ENCODE data around the gene KCP. TPM values are rescaled to one million over a fixed set of nuclear protein-coding genes. Genes with fewer than 3 reads are reported as not detected.

The KCP gene
- total and polyA plus RNA-seq, 10 of the 15 experiments (the other 5 are each of a cell fraction or from before 2014, with no cell fraction given), result 0.05 to 7.8 (median 2.5) TPM

DNA sequence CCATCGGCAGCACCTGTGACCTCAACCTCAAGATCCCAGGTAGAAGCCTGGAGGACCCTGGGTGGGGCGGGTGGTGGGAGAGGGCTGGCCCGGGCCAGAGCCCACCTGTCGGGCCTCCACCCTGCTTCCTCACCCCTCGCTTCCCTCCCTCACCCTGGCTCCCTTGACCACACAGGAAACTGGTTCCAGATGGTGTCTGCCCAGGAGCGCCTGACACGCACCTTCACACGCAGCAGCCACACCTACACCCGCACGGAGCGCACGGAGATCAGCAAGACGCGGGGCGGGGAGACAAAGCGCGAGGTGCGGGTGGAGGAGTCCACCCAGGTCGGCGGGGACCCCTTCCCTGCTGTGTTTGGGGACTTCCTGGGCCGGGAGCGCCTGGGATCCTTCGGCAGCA is 56.7 kb downstream of the KCP start:
- RAD21 ChIA-PET (ENCODE audit: unreplicated experiment), result no interaction called here
- Histone ChIP-seq H2AFZ (ENCODE audit: control insufficient read depth, low read depth, low read length) (no peak overlapping the region), H3K4me3 (no peak overlapping the region), H3K79me2 (ENCODE audit: control insufficient read depth, insufficient read depth, low read length) (no peaks in the 10 kb centered on the region), H3K27me3 (replicated peaks in 1 of 2; ENCODE audit: control insufficient read depth in 2 of 2, insufficient read depth in 2 of 2, low read length in 1 of 2) (no peaks in the 10 kb centered on the region), H3K36me3 (ENCODE audit: control insufficient read depth in 2 of 2, insufficient read depth in 2 of 2, low read length in 1 of 2) (no peaks in the 10 kb centered on the region), H3K4me1 (ENCODE audit: control insufficient read depth, insufficient read depth, low read length) (no peaks in the 10 kb centered on the region), H3K4me2 (ENCODE audit: control insufficient read depth, insufficient read depth) (no peak overlapping the region), H4K20me1 (ENCODE audit: control insufficient read depth, insufficient read depth) (no peaks in the 10 kb centered on the region), H3K27ac (ENCODE audit: control insufficient read depth, insufficient read depth) (no peak overlapping the region), H3K9me3 (replicated peaks; ENCODE audit: control insufficient read depth, insufficient read depth, low read length) (no peaks in the 10 kb centered on the region), H3K9ac (ENCODE audit: control insufficient read depth, insufficient read depth, low read length) (no peak overlapping the region)
- in situ Hi-C loops (cut with MboI), result no loop called here
- DNase-seq (ENCODE audit: low read depth, low spot score) (no peak), FAIRE-seq (no peak), ATAC-seq (no peak)
- POLR2A ChIA-PET, result no interaction called here
- intact Hi-C loops (cut with micrococcal nuclease; ENCODE audit: unreplicated experiment), result no loop called here
- CTCF ChIA-PET, result no interaction called here
- WGBS (ENCODE audit: insufficient coverage, insufficient replicate concordance, low lambda C conversion rate, missing lambda C conversion rate), result 63% methylated on average over 23 of the region's 23 CpGs
- TF ChIP-seq CHD1 (IDR thresholded peaks at IDR 0.05; ENCODE audit: low read depth, low read length) (no peak), WRNIP1 (IDR thresholded peaks at IDR 0.05; ENCODE audit: borderline replicate concordance, low read depth, low read length) (no peak), NFIC (IDR thresholded peaks at IDR 0.05; ENCODE audit: low read depth, low read length) (no peak), RFX5 (IDR thresholded peaks at IDR 0.05; ENCODE audit: low read depth, low read length) (no peak), SUPT20H (IDR thresholded peaks at IDR 0.05; ENCODE audit: borderline replicate concordance, control insufficient read depth, low read depth, low read length) (no peak), ZZZ3 (IDR thresholded peaks at IDR 0.05; ENCODE audit: control insufficient read depth, insufficient read length, low read depth) (no peak), ZBED1 (IDR thresholded peaks at IDR 0.05; ENCODE audit: borderline replicate concordance) (no peak), HDAC6 (IDR thresholded peaks at IDR 0.05; ENCODE audit: unreplicated experiment) (no peak), MTA3 (IDR thresholded peaks at IDR 0.05; ENCODE audit: borderline replicate concordance, low read length) (no peak), RB1 (IDR thresholded peaks at IDR 0.05; ENCODE audit: borderline replicate concordance) (no peak), ZNF207 (IDR thresholded peaks at IDR 0.05; ENCODE audit: borderline replicate concordance) (no peak), PML (IDR thresholded peaks at IDR 0.05; ENCODE audit: low read length) (no peak), KDM1A (IDR thresholded peaks at IDR 0.05; ENCODE audit: borderline replicate concordance) (no peak), IKZF1 (conservative IDR thresholded peaks at IDR 0.05) (no peak), NRF1 (conservative IDR thresholded peaks at IDR 0.05; ENCODE audit: low read depth, low read length) (no peak)
- TF ChIP-seq, protein P1, sequence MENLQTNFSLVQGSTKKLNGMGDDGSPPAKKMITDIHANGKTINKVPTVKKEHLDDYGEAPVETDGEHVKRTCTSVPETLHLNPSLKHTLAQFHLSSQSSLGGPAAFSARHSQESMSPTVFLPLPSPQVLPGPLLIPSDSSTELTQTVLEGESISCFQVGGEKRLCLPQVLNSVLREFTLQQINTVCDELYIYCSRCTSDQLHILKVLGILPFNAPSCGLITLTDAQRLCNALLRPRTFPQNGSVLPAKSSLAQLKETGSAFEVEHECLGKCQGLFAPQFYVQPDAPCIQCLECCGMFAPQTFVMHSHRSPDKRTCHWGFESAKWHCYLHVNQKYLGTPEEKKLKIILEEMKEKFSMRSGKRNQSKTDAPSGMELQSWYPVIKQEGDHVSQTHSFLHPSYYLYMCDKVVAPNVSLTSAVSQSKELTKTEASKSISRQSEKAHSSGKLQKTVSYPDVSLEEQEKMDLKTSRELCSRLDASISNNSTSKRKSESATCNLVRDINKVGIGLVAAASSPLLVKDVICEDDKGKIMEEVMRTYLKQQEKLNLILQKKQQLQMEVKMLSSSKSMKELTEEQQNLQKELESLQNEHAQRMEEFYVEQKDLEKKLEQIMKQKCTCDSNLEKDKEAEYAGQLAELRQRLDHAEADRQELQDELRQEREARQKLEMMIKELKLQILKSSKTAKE (IDR thresholded peaks at IDR 0.05; ENCODE audit: low read depth, poor library complexity, severe bottlenecking), result no peak
- TF ChIP-seq, protein P2, sequence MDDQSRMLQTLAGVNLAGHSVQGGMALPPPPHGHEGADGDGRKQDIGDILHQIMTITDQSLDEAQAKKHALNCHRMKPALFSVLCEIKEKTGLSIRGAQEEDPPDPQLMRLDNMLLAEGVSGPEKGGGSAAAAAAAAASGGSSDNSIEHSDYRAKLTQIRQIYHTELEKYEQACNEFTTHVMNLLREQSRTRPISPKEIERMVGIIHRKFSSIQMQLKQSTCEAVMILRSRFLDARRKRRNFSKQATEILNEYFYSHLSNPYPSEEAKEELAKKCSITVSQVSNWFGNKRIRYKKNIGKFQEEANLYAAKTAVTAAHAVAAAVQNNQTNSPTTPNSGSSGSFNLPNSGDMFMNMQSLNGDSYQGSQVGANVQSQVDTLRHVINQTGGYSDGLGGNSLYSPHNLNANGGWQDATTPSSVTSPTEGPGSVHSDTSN (IDR thresholded peaks at IDR 0.05; ENCODE audit: insufficient replicate concordance, low read depth, low read length), result no peak
- no TSS peak for BruUV-seq (replicated peaks)
- SMC1A ChIA-PET (ENCODE audit: uncharacterized antibody, unreplicated experiment), result no interaction called here

Measured in GM12878 (cell line).